Measurements from ENCODE around the gene SPATA24.
A peak's percentile ranks its signal among the peaks of the same experiment; 100 is the strongest.
"Not testable (repeated sequence)": the region's sequence is repeated elsewhere in the genome, so short reads cannot be mapped to it uniquely, and the experiment has no call there.

SPATA24 gene

DNA sequence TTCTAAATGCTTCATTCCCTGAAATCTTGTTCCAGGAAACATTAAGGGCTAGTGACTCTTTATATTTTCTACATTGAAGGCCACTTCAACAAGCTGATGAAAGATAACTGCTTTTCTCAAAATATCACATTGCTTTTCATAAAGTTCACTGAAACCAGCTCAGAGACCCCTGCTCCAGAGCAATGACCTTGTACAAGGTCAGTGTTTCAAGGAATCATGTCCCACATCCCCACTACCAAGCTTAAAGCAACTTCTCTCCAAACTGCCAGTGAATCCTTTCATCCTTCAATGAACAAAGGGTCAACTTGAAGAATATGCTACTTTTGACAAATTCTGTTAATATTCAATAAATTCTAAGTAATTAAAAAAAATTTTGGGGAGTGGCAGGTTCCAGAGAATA, 12.0 kb upstream of the SPATA24 start:
- DNase-seq = no peak

- no peak for DNase-seq
These were observed 11.5 kb upstream of the SPATA24 start for GRCh38 chr5:139415221-139415861.

DNA sequence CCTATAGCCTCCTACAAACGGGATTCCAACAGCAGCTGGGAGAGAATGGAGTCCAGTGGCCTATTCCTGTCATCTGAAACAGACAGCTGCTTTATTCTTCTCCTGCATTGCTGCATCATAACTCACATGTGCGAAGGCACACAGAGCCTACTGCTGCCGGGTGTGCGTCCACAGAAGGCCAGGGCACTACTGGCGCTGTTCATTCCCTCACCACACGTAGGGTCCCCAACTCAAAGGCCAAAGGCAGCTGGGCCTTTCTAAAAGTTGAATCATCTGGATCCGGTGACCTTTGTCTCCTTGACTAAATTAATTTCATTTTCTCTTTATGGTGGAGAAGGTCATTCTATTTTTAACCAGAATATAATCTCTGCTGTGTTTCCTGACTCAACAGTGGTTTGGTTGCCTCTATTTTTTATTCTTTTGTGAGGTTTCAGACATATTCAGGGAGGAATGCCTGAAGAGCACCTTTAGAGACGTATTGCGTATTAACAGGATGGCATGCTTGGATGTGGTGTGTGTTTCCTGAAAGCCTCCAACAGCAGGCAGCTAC, 10.8 kb upstream of the SPATA24 start:
- DNase-seq = no peak

DNA sequence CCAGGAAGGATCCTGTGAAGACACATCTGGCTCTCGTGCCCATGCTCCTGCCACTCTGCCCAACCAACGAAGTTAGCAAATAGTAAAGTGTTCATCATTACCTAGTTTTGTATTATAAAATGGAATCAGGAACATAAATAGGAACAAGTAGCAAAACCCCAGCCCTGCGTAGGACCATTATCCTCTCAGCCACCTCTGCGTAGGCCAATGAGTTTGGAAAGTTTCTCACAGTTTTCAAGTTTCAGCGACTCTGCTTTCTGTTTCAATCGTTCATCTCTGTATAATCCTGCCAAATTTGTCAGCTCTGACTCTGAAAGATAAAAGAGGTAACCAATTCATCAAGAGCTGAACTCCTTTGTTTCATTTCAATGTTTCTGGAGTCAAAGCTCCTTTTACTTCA, 10.1 kb upstream of the SPATA24 start:
- DNase-seq = no peak

DNA sequence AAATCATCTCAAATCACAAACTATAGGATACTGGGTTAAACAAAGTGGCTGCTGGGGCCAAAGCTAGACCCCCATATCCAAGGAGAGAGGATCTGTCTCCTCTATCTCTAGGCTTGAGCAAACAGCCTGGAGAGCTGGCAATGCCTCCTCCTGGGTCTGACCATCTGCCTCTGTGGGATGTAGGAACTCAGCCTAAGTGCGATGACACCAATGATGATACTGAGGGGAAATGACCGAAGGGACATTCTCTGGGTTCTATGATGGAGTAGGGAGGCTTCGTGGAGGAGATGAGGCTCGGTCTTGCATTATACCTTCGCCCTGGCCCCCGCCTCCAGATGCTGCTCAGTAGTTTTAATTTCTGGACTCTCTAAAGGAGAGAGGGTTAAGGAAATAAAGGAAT, 9.3 kb upstream of the SPATA24 start:
- no peak for DNase-seq

- DNase-seq = no peak
These were observed 7.3 kb upstream of the SPATA24 start for GRCh38 chr5:139410993-139411828.

DNA sequence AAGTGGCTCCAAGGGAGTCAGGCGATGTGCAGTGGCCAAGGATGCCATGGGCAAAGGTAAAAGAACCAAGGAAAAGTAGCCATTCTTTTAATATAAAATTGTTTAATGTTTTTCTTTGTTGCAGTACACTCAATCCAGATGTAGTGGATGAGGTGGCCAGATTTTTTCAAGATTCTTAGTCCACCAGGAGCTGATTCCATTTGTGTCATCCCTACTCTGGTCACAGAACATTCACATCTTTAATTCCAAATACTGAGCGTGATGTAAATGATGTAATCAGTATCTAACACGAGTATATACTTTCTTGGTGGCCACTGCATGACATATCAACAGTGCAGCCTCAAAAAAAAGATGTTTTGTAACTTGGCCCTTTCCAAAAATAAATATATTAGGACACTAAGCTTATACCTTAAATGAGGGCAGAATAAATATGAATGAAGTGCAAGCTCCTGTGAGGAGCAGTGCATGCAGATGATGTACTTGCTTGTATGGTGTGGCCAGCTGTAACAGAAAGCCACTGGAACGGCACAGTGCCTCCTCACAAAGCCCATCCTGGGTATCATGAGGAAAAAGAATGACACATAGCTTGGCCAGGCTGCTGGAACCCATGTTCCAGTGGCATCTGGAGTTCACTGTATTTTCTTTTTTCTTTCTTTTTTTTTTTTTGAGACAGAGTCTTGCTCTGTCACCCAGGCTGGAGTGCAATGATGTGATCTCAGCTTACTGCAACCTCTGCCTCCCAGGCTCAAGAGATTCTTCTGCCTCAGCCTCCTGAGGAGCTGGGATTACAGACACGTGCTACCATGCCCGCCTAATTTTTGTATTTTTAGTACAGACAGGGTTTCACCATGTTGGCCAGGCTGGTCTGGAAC, 6.5 kb upstream of the SPATA24 start:
- DNase-seq = no peak

DNA sequence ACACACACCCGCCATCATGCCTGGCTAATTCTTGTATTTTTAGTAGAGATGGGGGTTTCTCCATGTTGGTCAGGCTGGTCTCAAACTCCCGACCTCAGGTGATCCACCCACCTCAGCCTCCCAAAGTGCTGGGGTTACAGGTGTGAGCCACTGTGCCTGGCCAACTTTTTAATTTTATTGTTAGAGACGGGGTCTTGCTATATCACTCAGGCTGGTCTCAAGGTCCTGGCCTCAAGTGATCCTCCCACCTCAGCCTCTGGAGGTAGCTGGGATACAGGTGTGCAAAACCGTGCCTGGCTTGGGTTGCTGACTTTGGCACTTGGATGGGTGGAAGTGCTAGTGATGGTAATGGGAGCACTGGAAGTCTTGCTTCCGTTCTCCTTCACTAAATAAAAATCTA, 5.2 kb upstream of the SPATA24 start:
- DNase-seq = not testable (repeated sequence)

- DNase-seq = no peak
These were observed 4.3 kb upstream of the SPATA24 start for GRCh38 chr5:139408191-139408590.

GRCh38 chr5:139407517-139407916, 3.6 kb upstream of the SPATA24 start:
- no peak for DNase-seq

- DNase-seq = no peak
These were observed 3.1 kb upstream of the SPATA24 start for GRCh38 chr5:139406963-139407362.

DNA sequence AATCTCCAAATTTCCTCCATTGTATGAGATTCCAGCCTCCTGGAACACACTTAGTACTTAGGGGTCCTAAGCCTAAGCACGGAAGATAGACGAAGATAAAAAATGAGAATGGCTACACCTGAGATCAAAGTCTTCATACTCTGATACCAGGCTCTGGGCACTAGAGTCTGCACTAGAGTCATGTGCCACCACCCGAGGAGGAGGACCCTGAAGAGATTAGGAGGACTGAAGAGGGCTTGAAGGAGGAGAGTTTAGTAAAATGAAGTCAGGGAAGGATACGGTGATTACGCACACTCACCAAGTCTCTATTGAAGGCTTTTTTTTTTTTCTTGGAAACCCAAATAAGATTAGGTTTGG, 573 bp upstream of the SPATA24 start:
- DNase-seq = no peak

DNA sequence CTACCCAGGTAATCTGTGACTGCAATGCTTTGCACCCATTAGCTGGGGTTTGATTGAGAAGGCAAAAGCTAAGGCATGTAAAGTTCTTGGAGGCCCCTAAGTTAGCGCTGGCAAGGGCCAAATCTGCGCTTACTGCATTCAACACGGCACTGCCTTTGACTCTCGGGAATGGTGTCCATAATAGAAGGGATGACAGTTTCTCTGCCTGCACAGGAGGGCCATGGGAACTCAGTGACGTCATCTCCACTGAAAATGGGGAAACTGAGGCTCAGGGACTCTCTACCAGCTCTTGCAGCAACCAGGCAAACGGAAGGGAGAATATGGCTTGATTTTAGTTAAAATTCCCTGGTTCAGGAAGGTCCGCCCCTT, 487 bp downstream of the SPATA24 start:
- no peak for DNase-seq

GRCh38 chr5:139402561-139403158, 1.2 kb downstream of the SPATA24 start:
- peak; percentile 20 for DNase-seq

GRCh38 chr5:139401546-139401945, 2.3 kb downstream of the SPATA24 start:
- no peak for DNase-seq

- no peak for DNase-seq
These were observed 4.3 kb downstream of the SPATA24 start for GRCh38 chr5:139399501-139400121.

DNA sequence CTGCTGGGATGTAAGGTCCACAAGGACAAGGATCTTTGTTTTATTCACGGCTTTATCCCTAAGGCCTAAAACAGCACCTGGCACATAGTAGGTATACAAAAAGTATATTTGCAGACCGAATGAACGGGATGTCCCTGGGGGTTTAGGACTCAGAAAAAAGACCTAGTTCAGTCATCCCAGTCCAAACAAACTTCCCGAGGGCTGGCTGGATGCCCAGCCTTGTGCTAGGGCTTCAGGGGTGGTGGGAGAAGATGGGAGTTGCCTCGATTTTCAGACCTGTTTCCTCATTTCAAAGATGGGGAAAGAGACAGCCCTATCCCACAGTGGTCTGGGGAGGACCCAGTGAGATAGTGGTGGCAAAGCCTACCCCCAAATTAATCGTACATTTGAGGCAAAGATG, 6.0 kb downstream of the SPATA24 start:
- no peak for DNase-seq

DNA sequence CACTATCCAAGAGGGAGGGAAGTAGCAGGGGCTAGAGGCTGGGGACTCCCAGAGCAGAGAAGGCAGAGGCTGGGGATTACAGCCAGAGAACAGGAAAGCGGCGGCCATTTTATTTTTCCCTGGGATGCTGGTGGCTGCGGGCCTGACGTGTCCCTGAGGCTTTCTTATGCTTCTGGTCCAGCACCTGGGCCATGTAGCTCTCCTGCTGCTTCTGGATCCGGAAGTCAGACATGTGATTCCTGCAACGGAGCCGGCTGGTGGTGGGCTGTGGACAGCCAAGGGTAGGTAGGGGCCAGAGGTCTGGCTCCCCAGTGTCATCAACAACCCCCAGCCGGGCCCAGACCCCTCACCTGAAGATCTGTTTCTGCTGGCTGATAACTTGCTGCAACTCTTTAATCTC, 7.2 kb downstream of the SPATA24 start:
- DNase-seq = no peak

DNA sequence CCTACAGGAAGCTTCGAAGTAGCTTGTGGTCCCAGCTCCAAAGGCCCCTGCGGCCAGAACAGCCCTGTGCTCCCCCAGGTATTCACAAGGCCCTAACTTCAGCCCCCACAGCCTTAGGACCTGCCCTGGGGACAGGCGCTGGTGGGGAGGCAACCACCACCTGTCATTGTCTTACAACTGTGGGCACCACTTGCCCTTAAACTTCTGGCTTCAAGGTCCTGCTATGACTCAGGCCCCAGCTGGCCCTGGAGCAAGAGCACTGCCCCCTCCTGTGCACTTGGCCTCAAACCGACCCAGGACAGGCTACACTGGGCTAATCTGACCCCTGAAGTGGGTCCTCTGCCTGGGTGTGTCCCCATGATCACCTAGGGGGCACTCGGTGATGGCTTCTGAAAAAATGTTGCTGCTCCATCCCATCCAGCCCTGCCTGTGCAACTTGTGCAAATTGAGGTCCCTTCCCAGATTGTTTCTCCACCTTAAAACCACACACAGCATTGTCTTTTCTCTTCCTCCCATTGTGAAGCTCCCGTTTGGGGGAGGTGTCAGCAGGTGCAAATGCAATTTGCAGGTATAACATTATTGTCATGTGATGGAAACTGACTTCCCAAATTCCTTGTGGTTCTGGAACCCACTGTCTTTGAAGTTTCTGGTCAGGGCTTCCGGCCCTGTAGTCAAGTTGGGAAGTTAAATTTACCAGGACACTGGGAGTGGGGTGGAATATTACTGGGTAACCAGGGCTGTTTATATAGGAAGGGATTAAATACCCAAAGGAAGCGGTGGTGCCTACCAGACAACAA, 7.8 kb downstream of the SPATA24 start:
- DNase-seq = no peak

GRCh38 chr5:139394654-139395566, 9.0 kb downstream of the SPATA24 start, which contains the start of gene PROB1:
TSS of gene PROB1 (minus strand) at chr5:139395104. CDS start at chr5:139395081, 23 bp downstream.
- no peak for DNase-seq
